AG04450 (cell line): ENCODE data around the gene TRIM67. TPM values are rescaled to one million over a fixed set of nuclear protein-coding genes. Genes with fewer than 3 reads are reported as not detected.

Experiments used
- CTCF ChIA-PET: fragments of 300-600, 350-600 bp; formaldehyde crosslinking; extraction: SDS; loops from one replicate; lab custom pipeline; 2022; ENCODE audit warnings: antibody characterized with exemption, inconsistent platforms; lab: Charles Lee
- POLR2A ChIA-PET: fragments of 350-600 bp; formaldehyde crosslinking; extraction: SDS; loops from one replicate; lab custom pipeline; 2021; ENCODE audit warnings: antibody characterized with exemption, inconsistent platforms; lab: Yijun Ruan, JAX
- DNase-seq: peaks from one replicate; pipeline ENCODE4 v3.0.0-alpha.2; 2011; ENCODE audit warnings: low read depth, low spot score
- H3K27ac ChIP-seq: one replicate; pipeline ENCODE4 v1.5.1; 2012; ENCODE audit warnings: low read depth, low read length, control low read depth
- H3K27me3 ChIP-seq: one replicate; pipeline ENCODE4 v1.6.0; 2012; ENCODE audit warnings: low read length; ENCODE audit not compliant: control insufficient read depth, insufficient read depth
- H3K4me3 ChIP-seq: 2 replicates; pipeline ENCODE4 v1.5.1; 2011; ENCODE audit warnings: mild to moderate bottlenecking, low read depth, low read length, control low read depth
- H3K9me3 ChIP-seq: 2 replicates; pipeline ENCODE4 v1.5.1; 2012; ENCODE audit warnings: low read length; ENCODE audit not compliant: control insufficient read depth, insufficient read depth
- CTCF ChIP-seq: IDR thresholded peaks from 2 replicates; pipeline ENCODE4 v1.5.1; 2011; ENCODE audit warnings: low read depth, low read length, control low read depth, inconsistent platforms
- polyA minus RNA-seq: library from RNA; depleted of rRNA, polyadenylated mRNA; stranded (reverse); fragments of >200 nt; gene quantifications from 2 replicates; pipeline ENCODE4 v1.2.3, GENCODE V29; 2011; rRNA and poly(A)+ RNA removed
- polyA plus RNA-seq: library from polyadenylated mRNA; depleted of rRNA; stranded (reverse); fragments of >200 nt; gene quantifications from 2 replicates; pipeline ENCODE4 v1.2.3, GENCODE V29; 2011; rRNA removed

The TRIM67 gene
- polyA plus RNA-seq (not detected in 2 replicates), polyA minus RNA-seq (not detected in 2 replicates)

GRCh38 chr1:231161667-231162296 lies at the start of gene TRIM67:
TSS of gene TRIM67 (plus strand) at chr1:231162058. CDS start at chr1:231162970, 912 bp downstream.
- peak within 1 kb of the TSS; percentile 34; the same call in 1 of the 2 replicates for H3K4me3 ChIP-seq
- TF ChIP-seq CTCF = no peak
- CTCF ChIA-PET = interaction anchor here (1.1 kb wide), 1 partner anchor 9 kb away, joined by 3 read pairs; no protein-coding TSS in a partner anchor
- H3K27me3 ChIP-seq = peaks cover 42% of the 10 kb centered on the region
- POLR2A ChIA-PET = interaction anchor here (0.5 to 0.6 kb wide), 2 partner anchors 158 to 233 kb away, joined by 3 to 11 read pairs; no protein-coding TSS in a partner anchor
- H3K9me3 ChIP-seq = peaks cover 4% of the 10 kb centered on the region; the same call in 1 of the 2 replicates
- no peak within 1 kb of the TSS for H3K27ac ChIP-seq
- DNase-seq = no peak

- ChIA-PET CTCF (no interaction called here), POLR2A (no interaction called here)
- DNase-seq = no peak
- Histone ChIP-seq H3K27ac (no peak overlapping the region), H3K9me3 (no peaks in the 10 kb centered on the region), H3K4me3 (no peak overlapping the region), H3K27me3 (no peaks in the 10 kb centered on the region)
- no peak for TF ChIP-seq CTCF
These were observed 45.1 kb upstream of the TRIM67 start for GRCh38 chr1:231116738-231117137.

- no peak for DNase-seq
- no peak for TF ChIP-seq CTCF
- no peak overlapping the region for H3K4me3 ChIP-seq
- ChIA-PET CTCF (no interaction called here), POLR2A (no interaction called here)
- no peaks in the 10 kb centered on the region for H3K9me3 ChIP-seq
- no peak overlapping the region for H3K27ac ChIP-seq
- H3K27me3 ChIP-seq = no peaks in the 10 kb centered on the region
These were observed 43.0 kb upstream of the TRIM67 start for GRCh38 chr1:231118704-231119453.

GRCh38 chr1:231121533-231121932 lies 40.3 kb upstream of the TRIM67 start:
- H3K9me3 ChIP-seq = no peaks in the 10 kb centered on the region
- POLR2A ChIA-PET = no interaction called here
- H3K27ac ChIP-seq = no peak overlapping the region
- no peak for TF ChIP-seq CTCF
- CTCF ChIA-PET = no interaction called here
- no peak overlapping the region for H3K4me3 ChIP-seq
- H3K27me3 ChIP-seq = no peaks in the 10 kb centered on the region
- no peak for DNase-seq

- Histone ChIP-seq H3K27ac (no peak overlapping the region), H3K27me3 (no peaks in the 10 kb centered on the region), H3K9me3 (no peaks in the 10 kb centered on the region), H3K4me3 (no peak overlapping the region)
- POLR2A ChIA-PET = no interaction called here
- DNase-seq = no peak
- no peak for TF ChIP-seq CTCF
- CTCF ChIA-PET = no interaction called here
These were observed 39.7 kb upstream of the TRIM67 start for GRCh38 chr1:231122143-231122542.
